ENCODE results near the gene RASA2. TPM values are rescaled to one million over a fixed set of nuclear protein-coding genes. Genes with fewer than 3 reads are reported as not detected.

Gene RASA2
- total and polyA plus RNA-seq, 2 of the 8 experiments (the other 6 are each of a cell fraction or from before 2014, with no cell fraction given) = 3.5 to 15.9 TPM

GRCh38 chr3:141450727-141451375, 36.0 kb upstream of the RASA2 start:
- ChIA-PET POLR2A (ENCODE audit: partially characterized antibody) (no interaction called here), CTCF (ENCODE audit: partially characterized antibody) (interaction anchor here (0.8 to 3.6 kb wide), 12 partner anchors 10 to 193 kb away, joined by 3 to 30 read pairs (median 7); no protein-coding TSS in a partner anchor)
- H2BK15ac ChIP-seq (ENCODE audit: low read length) = no peak overlapping the region
- H4K20me1 ChIP-seq (replicated peaks in 1 of 2; ENCODE audit: control insufficient read depth in 1 of 2, insufficient read depth in 2 of 2, low read length in 2 of 2) = no peaks in the 10 kb centered on the region
- H3K56ac ChIP-seq (replicated peaks; ENCODE audit: insufficient read length, low read depth, low read length) = no peak overlapping the region
- H3K27ac ChIP-seq (ENCODE audit: low read depth, low read length) = no peak overlapping the region
- H4K5ac ChIP-seq (ENCODE audit: insufficient read length, low read depth, low read length) = no peak overlapping the region
- no peaks in the 10 kb centered on the region for H3K23me2 ChIP-seq (ENCODE audit: low read depth, low read length)
- H3K18ac ChIP-seq (ENCODE audit: extremely low read depth, low read length) = no peak overlapping the region
- H3K4me3 ChIP-seq (ENCODE audit: extremely low read depth in 1 of 4, insufficient read depth in 2 of 4, low read depth in 3 of 4, low read length in 4 of 4) = no peak overlapping the region
- no peak overlapping the region for H3K4ac ChIP-seq (replicated peaks; ENCODE audit: insufficient read length, low read depth, low read length)
- H3K14ac ChIP-seq (ENCODE audit: insufficient read length) = no peak overlapping the region
- FAIRE-seq (no peak), DNase-seq (ENCODE audit: low read depth in 1 of 2, low spot score in 2 of 2) (no peak)
- H2AK5ac ChIP-seq (ENCODE audit: low read depth, low read length) = no peak overlapping the region
- no peak overlapping the region for H3K4me2 ChIP-seq (ENCODE audit: insufficient read depth in 1 of 2, low read depth in 2 of 2, low read length in 2 of 2)
- no peaks in the 10 kb centered on the region for H3K27me3 ChIP-seq (replicated peaks in 1 of 4; ENCODE audit: control insufficient read depth in 3 of 4, extremely low read depth in 1 of 4, insufficient read depth in 3 of 4, low read length in 3 of 4)
- H2BK120ac ChIP-seq (replicated peaks; ENCODE audit: low read depth, low read length) = no peak overlapping the region
- no peaks in the 10 kb centered on the region for H3K79me1 ChIP-seq (ENCODE audit: low read depth, low read length)
- no peaks in the 10 kb centered on the region for H3K36me3 ChIP-seq (ENCODE audit: control insufficient read depth in 2 of 4, insufficient read depth in 4 of 4, low read length in 3 of 4)
- H3K9ac ChIP-seq (replicated peaks in 1 of 4; ENCODE audit: extremely low read depth in 1 of 4, low read depth in 3 of 4, low read length in 3 of 4) = no peak overlapping the region
- no peak overlapping the region for H3K23ac ChIP-seq (ENCODE audit: insufficient read length)
- H4K91ac ChIP-seq (replicated peaks; ENCODE audit: insufficient read length, low read length) = no peak overlapping the region
- no peak overlapping the region for H2AFZ ChIP-seq (ENCODE audit: low read length)
- H3K4me1 ChIP-seq (replicated peaks in 1 of 4; ENCODE audit: control insufficient read depth in 3 of 4, insufficient read depth in 4 of 4, low read length in 3 of 4) = peaks cover 0 to 3% (median 0%) of the 10 kb centered on the region in 4 experiments; a peak in 3 of 7 replicates
- H3K79me2 ChIP-seq (ENCODE audit: control insufficient read depth in 1 of 2, insufficient read depth in 2 of 2, low read length in 2 of 2) = no peaks in the 10 kb centered on the region
- no peak overlapping the region for H2BK20ac ChIP-seq (ENCODE audit: low read length)
- WGBS, 2 experiments (ENCODE audit: extremely low coverage in 1 of 2, insufficient coverage in 1 of 2, insufficient read length in 1 of 2, insufficient replicate concordance in 2 of 2, low coverage in 1 of 2, low lambda C conversion rate in 2 of 2, missing lambda C conversion rate in 1 of 2) = 87% methylated on average over 8 of the region's 8 CpGs; no CpG with 5 or more reads in 1 of the 2 experiments
- H2BK12ac ChIP-seq (ENCODE audit: low read depth, low read length) = no peak overlapping the region
- H4K8ac ChIP-seq (ENCODE audit: extremely low read depth, insufficient read depth, low read length) = no peak overlapping the region
- H3K9me3 ChIP-seq (ENCODE audit: insufficient read depth in 2 of 2, low read depth in 1 of 2, low read length in 1 of 2) = no peaks in the 10 kb centered on the region
- no peak overlapping the region for H2BK5ac ChIP-seq (ENCODE audit: low read depth, low read length)
- TF ChIP-seq ASH2L (IDR thresholded peaks at IDR 0.05; ENCODE audit: low read length) = no peak
- TF ChIP-seq FOSL1 (IDR thresholded peaks at IDR 0.05; ENCODE audit: insufficient read depth, low read depth, low read length) = no peak
- TF ChIP-seq POU5F1 (IDR thresholded peaks at IDR 0.05; ENCODE audit: low read depth, low read length) = no peak
- no peak for TF ChIP-seq CHD2 (IDR thresholded peaks at IDR 0.05; ENCODE audit: low read length)
- no peak for TF ChIP-seq RFX5 (IDR thresholded peaks at IDR 0.05; ENCODE audit: borderline replicate concordance, low read depth, low read length)
- no peak for TF ChIP-seq SP2 (IDR thresholded peaks at IDR 0.05; ENCODE audit: low read length)
- TF ChIP-seq SIN3A (conservative IDR thresholded peaks at IDR 0.05 in 1 of 2, IDR thresholded peaks at IDR 0.05 in 1 of 2; ENCODE audit: low read depth in 1 of 2, low read length in 2 of 2) = no peak
- no peak for TF ChIP-seq MAX (IDR thresholded peaks at IDR 0.05)
- TF ChIP-seq NRF1 (IDR thresholded peaks at IDR 0.05; ENCODE audit: low read depth, low read length) = no peak
- TF ChIP-seq EGR1 (IDR thresholded peaks at IDR 0.05; ENCODE audit: borderline replicate concordance, low read depth, low read length) = no peak
- TF ChIP-seq ZNF274 (IDR thresholded peaks at IDR 0.05; ENCODE audit: borderline replicate concordance, extremely low read depth, low read length) = no peak
- no peak for TF ChIP-seq KDM1A (IDR thresholded peaks at IDR 0.05; ENCODE audit: borderline replicate concordance, low read length)
- no peak for TF ChIP-seq BCL11A (IDR thresholded peaks at IDR 0.05; ENCODE audit: low read depth in 2 of 2, low read length in 2 of 2)
- no peak for TF ChIP-seq CEBPB (IDR thresholded peaks at IDR 0.05; ENCODE audit: low read depth, low read length)

Data from H1 (cell line).